ENCODE measurements around the gene ARL6IP1. TPM values are rescaled to one million over a fixed set of nuclear protein-coding genes. Genes with fewer than 3 reads are reported as not detected.
A peak's percentile ranks its signal among the peaks of the same experiment; 100 is the strongest.
"Not testable (repeated sequence)": the region's sequence is repeated elsewhere in the genome, so short reads cannot be mapped to it uniquely, and the experiment has no call there.

Gene ARL6IP1
- total RNA-seq, 4 donors from 2014 or later: 178 to 278 (median 227) TPM

GRCh38 chr16:18776334-18776733 is 25.0 kb downstream of the ARL6IP1 start:
- H3K4me1 ChIP-seq; H3K27me3 ChIP-seq; H3K4me3 ChIP-seq (replicated peaks in 1 of 3); DNase-seq; H3K36me3 ChIP-seq; H3K9me3 ChIP-seq; H3K27ac ChIP-seq; intact Hi-C loops (cut with DNase I): not testable (repeated sequence)
- WGBS, 2 donors: 78 to 80% methylated on average over 5 of the region's 5 CpGs

- H3K4me1 ChIP-seq; H3K27ac ChIP-seq; DNase-seq; H3K27me3 ChIP-seq; H3K36me3 ChIP-seq; intact Hi-C loops (cut with DNase I); H3K9me3 ChIP-seq; H3K4me3 ChIP-seq (replicated peaks in 1 of 3): not testable (repeated sequence)
- WGBS, 2 donors: 90 to 97% methylated on average over 4 of the region's 4 CpGs
Measured at GRCh38 chr16:18774651-18775050, 26.7 kb downstream of the ARL6IP1 start.

GRCh38 chr16:18772171-18772570 is 29.2 kb downstream of the ARL6IP1 start:
- 87 to 88% methylated on average over 7 of the region's 7 CpGs for WGBS, 2 donors
- intact Hi-C loops (cut with DNase I); H3K9me3 ChIP-seq; H3K4me1 ChIP-seq; H3K36me3 ChIP-seq; DNase-seq; H3K4me3 ChIP-seq (replicated peaks in 1 of 3); H3K27ac ChIP-seq; H3K27me3 ChIP-seq: not testable (repeated sequence)

GRCh38 chr16:18770336-18770962 is 30.9 kb downstream of the ARL6IP1 start:
- H3K4me3 ChIP-seq (replicated peaks in 1 of 3); DNase-seq; H3K9me3 ChIP-seq; H3K4me1 ChIP-seq; H3K27ac ChIP-seq; H3K36me3 ChIP-seq; intact Hi-C loops (cut with DNase I); H3K27me3 ChIP-seq: not testable (repeated sequence)
- 94% methylated on average over 11 of the region's 11 CpGs for WGBS, 2 donors

GRCh38 chr16:18767217-18767616 is 34.1 kb downstream of the ARL6IP1 start:
- WGBS, 2 donors: 79 to 90% methylated on average over 6 of the region's 7 CpGs
- H3K4me1 ChIP-seq; H3K4me3 ChIP-seq (replicated peaks in 1 of 3); intact Hi-C loops (cut with DNase I); H3K27ac ChIP-seq; H3K9me3 ChIP-seq; DNase-seq; H3K27me3 ChIP-seq; H3K36me3 ChIP-seq: not testable (repeated sequence)

GRCh38 chr16:18762713-18763112 is 38.6 kb downstream of the ARL6IP1 start:
- H3K9me3 ChIP-seq; H3K27ac ChIP-seq; DNase-seq; H3K4me1 ChIP-seq; H3K27me3 ChIP-seq; intact Hi-C loops (cut with DNase I); H3K4me3 ChIP-seq (replicated peaks in 1 of 3); H3K36me3 ChIP-seq: not testable (repeated sequence)
- 50 to 56% methylated on average over 3 of the region's 5 CpGs for WGBS, 2 donors

- H3K36me3 ChIP-seq; intact Hi-C loops (cut with DNase I); H3K4me3 ChIP-seq (replicated peaks in 1 of 3); H3K27ac ChIP-seq; H3K4me1 ChIP-seq; H3K27me3 ChIP-seq; H3K9me3 ChIP-seq: not testable (repeated sequence)
- DNase-seq: peak; percentile 46 to 47
- 16 to 19% methylated on average over 18 of the region's 21 CpGs for WGBS, 2 donors
- peak in 5 of 6 experiments; percentile 36 to 66 (median 53) for TF ChIP-seq CTCF (IDR thresholded peaks at IDR 0.05)
Measured at GRCh38 chr16:18759598-18760520, 41.5 kb downstream of the ARL6IP1 start.

- H3K27ac ChIP-seq; H3K4me1 ChIP-seq; H3K4me3 ChIP-seq (replicated peaks in 1 of 3); H3K27me3 ChIP-seq; DNase-seq; intact Hi-C loops (cut with DNase I); H3K36me3 ChIP-seq; H3K9me3 ChIP-seq: not testable (repeated sequence)
- 20% methylated on average over 1 of the region's 10 CpGs; no CpG with 5 or more reads in 1 of the 2 donors for WGBS, 2 donors
Measured at GRCh38 chr16:18757960-18758660, 43.2 kb downstream of the ARL6IP1 start.

GRCh38 chr16:18756639-18757038 is 44.7 kb downstream of the ARL6IP1 start:
- H3K27ac ChIP-seq; H3K36me3 ChIP-seq; H3K4me1 ChIP-seq; DNase-seq; H3K4me3 ChIP-seq (replicated peaks in 1 of 3); intact Hi-C loops (cut with DNase I); H3K27me3 ChIP-seq; H3K9me3 ChIP-seq: not testable (repeated sequence)
- 54% methylated on average over 9 of the region's 9 CpGs for WGBS, 2 donors

GRCh38 chr16:18742870-18743269 is 58.5 kb downstream of the ARL6IP1 start:
- H3K4me3 ChIP-seq (replicated peaks in 1 of 3); H3K4me1 ChIP-seq; H3K36me3 ChIP-seq; H3K27ac ChIP-seq; H3K27me3 ChIP-seq; intact Hi-C loops (cut with DNase I); H3K9me3 ChIP-seq; DNase-seq: not testable (repeated sequence)
- WGBS, 2 donors: 42% methylated on average over 2 of the region's 8 CpGs; no CpG with 5 or more reads in 1 of the 2 donors
